Fibroblast of villous mesenchyme (primary cell): ENCODE measurements around the gene COL2A1. TPM values are rescaled to one million over a fixed set of nuclear protein-coding genes. Genes with fewer than 3 reads are reported as not detected.

Source experiments
- DNase-seq: peaks from one replicate; pipeline ENCODE4 v3.0.0-alpha.2; 2010; ENCODE audit warnings: low read depth
- H3K4me3 ChIP-seq: 2 replicates; pipeline ENCODE4 v1.5.1; 2011; ENCODE audit warnings: low read depth, mild to moderate bottlenecking, low read length
- total RNA-seq: library from RNA; depleted of rRNA; stranded (reverse); fragments of >200 nt; gene quantifications from 2 replicates; pipeline ENCODE4 v1.2.3, GENCODE V29; 2012
- TF ChIP-seq, protein P1 (sequence below): IDR thresholded peaks from 2 replicates; pipeline ENCODE4 v1.5.1; 2012; ENCODE audit warnings: low read depth, mild to moderate bottlenecking, low read length; ENCODE audit not compliant: insufficient read depth

The COL2A1 gene
- total RNA-seq, 1 donor, result under 0.01 TPM

GRCh38 chr12:47944685-47945340 is 59.5 kb downstream of the COL2A1 start:
- TF ChIP-seq, protein P1, sequence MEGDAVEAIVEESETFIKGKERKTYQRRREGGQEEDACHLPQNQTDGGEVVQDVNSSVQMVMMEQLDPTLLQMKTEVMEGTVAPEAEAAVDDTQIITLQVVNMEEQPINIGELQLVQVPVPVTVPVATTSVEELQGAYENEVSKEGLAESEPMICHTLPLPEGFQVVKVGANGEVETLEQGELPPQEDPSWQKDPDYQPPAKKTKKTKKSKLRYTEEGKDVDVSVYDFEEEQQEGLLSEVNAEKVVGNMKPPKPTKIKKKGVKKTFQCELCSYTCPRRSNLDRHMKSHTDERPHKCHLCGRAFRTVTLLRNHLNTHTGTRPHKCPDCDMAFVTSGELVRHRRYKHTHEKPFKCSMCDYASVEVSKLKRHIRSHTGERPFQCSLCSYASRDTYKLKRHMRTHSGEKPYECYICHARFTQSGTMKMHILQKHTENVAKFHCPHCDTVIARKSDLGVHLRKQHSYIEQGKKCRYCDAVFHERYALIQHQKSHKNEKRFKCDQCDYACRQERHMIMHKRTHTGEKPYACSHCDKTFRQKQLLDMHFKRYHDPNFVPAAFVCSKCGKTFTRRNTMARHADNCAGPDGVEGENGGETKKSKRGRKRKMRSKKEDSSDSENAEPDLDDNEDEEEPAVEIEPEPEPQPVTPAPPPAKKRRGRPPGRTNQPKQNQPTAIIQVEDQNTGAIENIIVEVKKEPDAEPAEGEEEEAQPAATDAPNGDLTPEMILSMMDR, result no peak
- DNase-seq, result no peak
- no peak overlapping the region for H3K4me3 ChIP-seq

- TF ChIP-seq, protein P1, result no peak
- DNase-seq, result no peak
- no peak overlapping the region for H3K4me3 ChIP-seq
Observed at GRCh38 chr12:47943623-47944340, 60.5 kb downstream of the COL2A1 start.

DNA sequence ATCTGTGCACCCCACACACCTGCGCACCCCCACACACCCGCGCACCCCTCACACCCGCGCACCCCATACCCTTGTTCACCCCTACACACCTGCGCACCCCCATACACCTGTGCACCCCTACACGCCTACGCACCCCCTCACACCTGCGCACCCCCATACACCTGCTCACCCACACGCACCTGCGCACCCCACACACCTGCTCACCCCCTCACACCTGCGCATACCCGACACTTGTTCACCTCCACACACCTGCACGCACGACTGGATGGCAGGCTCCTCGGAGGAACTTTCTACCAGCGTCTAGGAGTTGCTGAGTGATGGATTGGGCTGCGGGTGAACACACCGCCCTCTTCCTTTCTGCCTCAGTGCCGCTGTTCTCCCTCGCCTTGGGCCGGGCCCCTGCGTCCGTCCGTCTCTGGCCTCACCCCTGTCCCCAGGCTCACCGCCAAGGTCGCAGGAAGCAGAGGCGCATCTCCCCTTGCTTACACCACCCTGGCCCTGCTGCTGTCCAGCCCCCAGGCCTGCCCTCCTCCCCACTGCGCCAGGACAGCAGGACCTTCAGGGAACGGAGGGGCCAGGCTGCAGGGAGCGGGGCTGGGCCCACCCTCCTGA is 61.6 kb downstream of the COL2A1 start:
- no peak for DNase-seq
- TF ChIP-seq, protein P1, result no peak
- H3K4me3 ChIP-seq, result no peak overlapping the region

GRCh38 chr12:47941871-47942613 is 62.2 kb downstream of the COL2A1 start:
- TF ChIP-seq, protein P1, result peak; percentile 12
- DNase-seq, result no peak
- H3K4me3 ChIP-seq, result no peak overlapping the region

GRCh38 chr12:47941475-47941780 is 62.8 kb downstream of the COL2A1 start:
- H3K4me3 ChIP-seq, result no peak overlapping the region
- TF ChIP-seq, protein P1, result no peak
- no peak for DNase-seq

GRCh38 chr12:47940773-47941474 is 63.4 kb downstream of the COL2A1 start:
- no peak for DNase-seq
- no peak overlapping the region for H3K4me3 ChIP-seq

More at GRCh38 chr12:47940773-47941474, 63.4 kb downstream of the COL2A1 start:
- TF ChIP-seq, protein P1, result no peak
